Measurements from ENCODE around the gene PRMT1. TPM values are rescaled to one million over a fixed set of nuclear protein-coding genes. Genes with fewer than 3 reads are reported as not detected.

Gene PRMT1
- total and polyA plus RNA-seq, 9 of the 15 experiments (the other 6 are each of a cell fraction or from before 2014, with no cell fraction given) = 13.3 to 464 (median 326) TPM

GRCh38 chr19:49672131-49672919, 4.7 kb upstream of the PRMT1 start (continued):
- TF ChIP-seq ZBTB40 (IDR thresholded peaks at IDR 0.05) (no peak), ZBTB40 (CRISPR knock-in tag; IDR thresholded peaks at IDR 0.05) (no peak), NFE2L1 (tag; IDR thresholded peaks at IDR 0.05; ENCODE audit: borderline replicate concordance, low read depth) (no peak), CC2D1A (IDR thresholded peaks at IDR 0.05) (peak; percentile 52)
- TF ChIP-seq, protein P1, sequence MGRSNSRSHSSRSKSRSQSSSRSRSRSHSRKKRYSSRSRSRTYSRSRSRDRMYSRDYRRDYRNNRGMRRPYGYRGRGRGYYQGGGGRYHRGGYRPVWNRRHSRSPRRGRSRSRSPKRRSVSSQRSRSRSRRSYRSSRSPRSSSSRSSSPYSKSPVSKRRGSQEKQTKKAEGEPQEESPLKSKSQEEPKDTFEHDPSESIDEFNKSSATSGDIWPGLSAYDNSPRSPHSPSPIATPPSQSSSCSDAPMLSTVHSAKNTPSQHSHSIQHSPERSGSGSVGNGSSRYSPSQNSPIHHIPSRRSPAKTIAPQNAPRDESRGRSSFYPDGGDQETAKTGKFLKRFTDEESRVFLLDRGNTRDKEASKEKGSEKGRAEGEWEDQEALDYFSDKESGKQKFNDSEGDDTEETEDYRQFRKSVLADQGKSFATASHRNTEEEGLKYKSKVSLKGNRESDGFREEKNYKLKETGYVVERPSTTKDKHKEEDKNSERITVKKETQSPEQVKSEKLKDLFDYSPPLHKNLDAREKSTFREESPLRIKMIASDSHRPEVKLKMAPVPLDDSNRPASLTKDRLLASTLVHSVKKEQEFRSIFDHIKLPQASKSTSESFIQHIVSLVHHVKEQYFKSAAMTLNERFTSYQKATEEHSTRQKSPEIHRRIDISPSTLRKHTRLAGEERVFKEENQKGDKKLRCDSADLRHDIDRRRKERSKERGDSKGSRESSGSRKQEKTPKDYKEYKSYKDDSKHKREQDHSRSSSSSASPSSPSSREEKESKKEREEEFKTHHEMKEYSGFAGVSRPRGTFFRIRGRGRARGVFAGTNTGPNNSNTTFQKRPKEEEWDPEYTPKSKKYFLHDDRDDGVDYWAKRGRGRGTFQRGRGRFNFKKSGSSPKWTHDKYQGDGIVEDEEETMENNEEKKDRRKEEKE (IDR thresholded peaks at IDR 0.05; ENCODE audit: borderline replicate concordance in 1 of 2, control insufficient read depth in 1 of 2, low read depth in 2 of 2, low read length in 1 of 2) = no peak
